Choroid plexus epithelial cell (primary cell): ENCODE results near the gene PCDHGA5.
A peak's percentile ranks its signal among the peaks of the same experiment; 100 is the strongest.
"Not testable (repeated sequence)": the region's sequence is repeated elsewhere in the genome, so short reads cannot be mapped to it uniquely, and the experiment has no call there.

Experiments used
- DNase-seq: peaks from one replicate; pipeline ENCODE4 v3.0.0-alpha.2; 2010; ENCODE audit warnings: low read depth
- H3K4me3 ChIP-seq: 2 replicates; pipeline ENCODE4 v1.5.1; 2011; ENCODE audit warnings: low read depth, mild to moderate bottlenecking, control low read depth, low read length, moderate library complexity
- CTCF ChIP-seq: conservative IDR thresholded peaks from 2 replicates; pipeline ENCODE4 v1.5.1; 2011; ENCODE audit warnings: low read depth, mild to moderate bottlenecking, control low read depth, inconsistent platforms, low read length, moderate library complexity

Gene PCDHGA5

GRCh38 chr5:141343242-141343952 lies 20.6 kb upstream of the PCDHGA5 start, which contains the start of gene PCDHGA3:
Gene PCDHGA3 (plus strand): TSS chr5:141343829. CDS start chr5:141344034, 205 bp downstream.
- DNase-seq: peak; percentile 61
- H3K4me3 ChIP-seq: peak within 1 kb of the TSS; percentile 45
- peak; percentile 55 for TF ChIP-seq CTCF

- TF ChIP-seq CTCF: no peak
- no peak for DNase-seq
- H3K4me3 ChIP-seq: peak overlapping the region; percentile 45
Measured at GRCh38 chr5:141343953-141344463, 20.0 kb upstream of the PCDHGA5 start.

GRCh38 chr5:141345327-141345726 lies 18.6 kb upstream of the PCDHGA5 start:
- no peak overlapping the region for H3K4me3 ChIP-seq
- no peak for DNase-seq
- no peak for TF ChIP-seq CTCF

- not testable (repeated sequence) for DNase-seq, H3K4me3 ChIP-seq
Measured at GRCh38 chr5:141346017-141346416, 17.9 kb upstream of the PCDHGA5 start.

GRCh38 chr5:141349917-141350619 lies 13.9 kb upstream of the PCDHGA5 start, which contains the start of gene PCDHGB1:
Gene PCDHGB1 (plus strand): TSS chr5:141350099. CDS start chr5:141350261, 162 bp downstream.
- TF ChIP-seq CTCF: peak; percentile 51
- peak; percentile 47 for DNase-seq
- peak within 1 kb of the TSS; percentile 9 for H3K4me3 ChIP-seq

GRCh38 chr5:141351591-141351990 lies 12.4 kb upstream of the PCDHGA5 start:
- DNase-seq: no peak
- TF ChIP-seq CTCF: no peak
- no peak overlapping the region for H3K4me3 ChIP-seq

- peak; percentile 43 for TF ChIP-seq CTCF
- no peak for DNase-seq
- H3K4me3 ChIP-seq: peak within 1 kb of the TSS; percentile 39
Measured at GRCh38 chr5:141354900-141355469, 9.0 kb upstream of the PCDHGA5 start, which contains the start of gene PCDHGA4. Gene PCDHGA4 (plus strand): TSS chr5:141355021. CDS start chr5:141355108, 87 bp downstream.
